HCT116 (cell line): ENCODE results near the gene KRT33B. TPM values are rescaled to one million over a fixed set of nuclear protein-coding genes. Genes with fewer than 3 reads are reported as not detected.

ENCODE experiments used
- ATAC-seq: fragments of 200-7000 bp; cut with Tn5 transposase; 2 replicates; pipeline ENCODE4 v1.9.1; 2020; ENCODE audit warnings: mild to moderate bottlenecking, moderate library complexity
- BruUV-seq: library from RNA; stranded (reverse); fragments of 400-500 nt; replicated peaks from 2 replicates; lab custom pipeline; 2021; lab: Mats Ljungman, UMichigan
- CTCF ChIA-PET: fragments of 300-600 bp; sonication (Branson Sonifier 250); formaldehyde crosslinking; loops from one replicate; lab custom pipeline; 2021; ENCODE audit warnings: antibody characterized with exemption; lab: Charles Lee
- POLR2A ChIA-PET: fragments of 300-600, 350-600 bp; sonication (Branson Sonifier 250); formaldehyde crosslinking; loops from one replicate; lab custom pipeline; 2021; ENCODE audit warnings: antibody characterized with exemption; lab: Charles Lee
- RAD21 ChIA-PET, 2 experiments: fragments of 300-600 bp; sonication (Branson Sonifier 250); formaldehyde crosslinking; loops; one replicate each; lab custom pipeline; 2023; ENCODE audit warnings: low total read pairs in 2 of 2; ENCODE audit not compliant: uncharacterized antibody in 2 of 2, unreplicated experiment in 2 of 2, low non-redundant PET in 1 of 2; lab: Charles Lee
- DNase-seq: peaks from one replicate; pipeline ENCODE4 v3.0.0-alpha.2; 2010; ENCODE audit warnings: low read depth, low spot score
- H2AFZ ChIP-seq: fragments of 200-600 bp; shearing (Covaris generic), sonication (generic); 2 replicates; pipeline ENCODE4 v1.6.1; 2017; ENCODE audit warnings: low read depth, mixed run types, mixed read lengths, antibody characterized with exemption, low read length; ENCODE audit not compliant: poor library complexity, severe bottlenecking
- H3K27ac ChIP-seq: 2 replicates; pipeline ENCODE4 v1.5.1; 2012; ENCODE audit warnings: low read depth, low read length
- H3K27me3 ChIP-seq: fragments of 200-600 bp; sonication (generic); 2 replicates; pipeline ENCODE4 v1.6.1; 2016; ENCODE audit warnings: mixed run types, low read length, mixed read lengths; ENCODE audit not compliant: insufficient read depth
- H3K36me3 ChIP-seq, 2 experiments: fragments of 200-500 bp in 1 of 2; fragments of 200-600 bp in 1 of 2; sonication (Bioruptor generic) in 1 of 2; sonication (generic) in 1 of 2; 2 replicates each; pipeline versions ENCODE4 v1.5.1 to v1.6.1; 2014 to 2016; ENCODE audit warnings: low read length in 2 of 2, inconsistent platforms in 1 of 2, mixed read lengths in 1 of 2, mixed run types in 1 of 2; ENCODE audit not compliant: insufficient read depth in 2 of 2, control insufficient read depth in 1 of 2
- H3K4me1 ChIP-seq, 2 experiments: fragments of 200-600 bp in 1 of 2; sonication (generic) in 1 of 2; 2 replicates each; pipeline versions ENCODE4 v1.5.1 to v1.6.1; 2012 to 2017; ENCODE audit warnings: low read length in 2 of 2, inconsistent platforms in 1 of 2, mild to moderate bottlenecking in 1 of 2, mixed read lengths in 1 of 2, mixed run types in 1 of 2, moderate library complexity in 1 of 2; ENCODE audit not compliant: insufficient read depth in 2 of 2, control insufficient read depth in 1 of 2
- H3K4me2 ChIP-seq: fragments of 200-600 bp; sonication (generic); 2 replicates; pipeline ENCODE4 v1.6.1; 2017; ENCODE audit warnings: mixed run types, low read length, mixed read lengths
- H3K4me3 ChIP-seq, 2 experiments: fragments of 200-600 bp in 1 of 2; sonication (generic) in 1 of 2; replicated peaks in 1 of 2; 2 replicates each; pipeline ENCODE4 v1.5.1; 2011 to 2016; ENCODE audit warnings: low read length in 2 of 2, control low read depth in 1 of 2, low read depth in 1 of 2, mild to moderate bottlenecking in 1 of 2, mixed read lengths in 1 of 2, mixed run types in 1 of 2
- H3K79me2 ChIP-seq: fragments of 200-600 bp; sonication (generic); 2 replicates; pipeline ENCODE4 v1.6.1; 2017; ENCODE audit warnings: mild to moderate bottlenecking, mixed run types, low read length, moderate library complexity, mixed read lengths; ENCODE audit not compliant: insufficient read depth
- H3K9ac ChIP-seq: fragments of 200-600 bp; sonication (generic); 2 replicates; pipeline ENCODE4 v1.6.1; 2016; ENCODE audit warnings: low read length, mixed read lengths
- H3K9me2 ChIP-seq: fragments of 200-600 bp; sonication (generic), shearing (Covaris generic); 2 replicates; pipeline ENCODE4 v1.6.1; 2017; ENCODE audit warnings: mixed run types, mild to moderate bottlenecking, moderate library complexity; ENCODE audit not compliant: insufficient read depth
- H3K9me3 ChIP-seq, 2 experiments: fragments of 200-500 bp in 1 of 2; fragments of 200-600 bp in 1 of 2; sonication (Bioruptor generic) in 1 of 2; sonication (generic) in 1 of 2; 2 replicates each; pipeline ENCODE4 v1.6.1; 2014 to 2017; ENCODE audit warnings: low read length in 2 of 2, mixed read lengths in 2 of 2, inconsistent platforms in 1 of 2, low read depth in 1 of 2, mild to moderate bottlenecking in 1 of 2, mixed run types in 1 of 2, moderate library complexity in 1 of 2; ENCODE audit not compliant: control insufficient read depth in 1 of 2, insufficient read depth in 1 of 2
- H4K20me1 ChIP-seq: fragments of 200-600 bp; sonication (generic), shearing (Covaris generic); 2 replicates; pipeline ENCODE4 v1.6.1; 2017; ENCODE audit warnings: mixed run types, mild to moderate bottlenecking, moderate library complexity; ENCODE audit not compliant: insufficient read depth
- ATF3 ChIP-seq: IDR thresholded peaks from 2 replicates; pipeline ENCODE4 v1.6.1; 2012
- CBX3 ChIP-seq: IDR thresholded peaks from 2 replicates; pipeline ENCODE4 v1.6.1; 2012; ENCODE audit warnings: low read depth
- CEBPB ChIP-seq: IDR thresholded peaks from 2 replicates; pipeline ENCODE4 v1.6.1; 2012; ENCODE audit warnings: low read depth
- ELF1 ChIP-seq: IDR thresholded peaks from 2 replicates; pipeline ENCODE4 v1.6.1; 2012; ENCODE audit warnings: low read depth, borderline replicate concordance
- EZH2 ChIP-seq: fragments of 200-600 bp; sonication (generic); IDR thresholded peaks from 2 replicates; pipeline ENCODE4 v1.6.1; 2017; ENCODE audit warnings: antibody characterized with exemption, mixed run types
- EZH2phosphoT487 ChIP-seq: fragments of 200-600 bp; IDR thresholded peaks from 2 replicates; pipeline ENCODE4 v1.6.1; 2018; ENCODE audit warnings: antibody characterized with exemption, borderline replicate concordance
- FOSL1 ChIP-seq: IDR thresholded peaks from 2 replicates; pipeline ENCODE4 v1.6.1; 2012; ENCODE audit warnings: low read depth
- JUND ChIP-seq: IDR thresholded peaks from 2 replicates; pipeline ENCODE4 v1.6.1; 2012
- POLR2A ChIP-seq: IDR thresholded peaks from 2 replicates; pipeline ENCODE4 v1.7.0; 2011; ENCODE audit warnings: borderline replicate concordance; ENCODE audit not compliant: insufficient read depth, insufficient read length; ENCODE audit errors: extremely low read depth
- POLR2AphosphoS5 ChIP-seq: IDR thresholded peaks from 2 replicates; pipeline ENCODE4 v1.6.1; 2011; ENCODE audit warnings: mild to moderate bottlenecking, low read depth, low read length, moderate library complexity
- RAD21 ChIP-seq: IDR thresholded peaks from 2 replicates; pipeline ENCODE4 v1.6.1; 2012; ENCODE audit warnings: low read depth, mild to moderate bottlenecking
- SIN3A ChIP-seq: IDR thresholded peaks from 2 replicates; pipeline ENCODE4 v1.6.1; 2012; ENCODE audit warnings: low read depth
- SP1 ChIP-seq: IDR thresholded peaks from 2 replicates; pipeline ENCODE4 v1.6.1; 2012; ENCODE audit warnings: low read depth
- SRF ChIP-seq: IDR thresholded peaks from 2 replicates; pipeline ENCODE4 v1.6.1; 2012; ENCODE audit warnings: low read depth
- TCF7L2 ChIP-seq: IDR thresholded peaks from 2 replicates; pipeline ENCODE4 v1.7.0; 2011; ENCODE audit warnings: borderline replicate concordance, inconsistent platforms; ENCODE audit not compliant: insufficient read depth, insufficient read length; ENCODE audit errors: extremely low read depth
- ZFX ChIP-seq: fragments of 450-650 bp; IDR thresholded peaks from 2 replicates; pipeline ENCODE4 v1.6.1; 2017
- ZNF274 ChIP-seq: fragments of 200-500 bp; sonication (Bioruptor generic); IDR thresholded peaks from 2 replicates; pipeline ENCODE4 v1.6.1; 2014; ENCODE audit warnings: mild to moderate bottlenecking, low read depth, low read length, inconsistent platforms
- intact Hi-C: fragments of 100-400 bp; cut with micrococcal nuclease; formaldehyde crosslinking; loops from 2 replicates; pipeline ENCODE4 v1.10.0; 2022
- total RNA-seq: library from RNA; stranded (reverse); gene quantifications from one replicate; pipeline ENCODE4 v1.2.1, GENCODE V29; 2021; ENCODE audit not compliant: unreplicated experiment
- TF ChIP-seq, protein P1 (sequence below): IDR thresholded peaks from 2 replicates; pipeline ENCODE4 v1.6.1; 2012; ENCODE audit warnings: low read depth

KRT33B gene
- total RNA-seq, 1 experiment from 2014 or later, result not detected

- Histone ChIP-seq H3K9me2 (no peaks in the 10 kb centered on the region), H3K27ac (no peak within 1 kb of the TSS), H3K9me3 (peaks cover 0 to 5% of the 10 kb centered on the region in 2 experiments; a peak in 1 of 4 replicates), H4K20me1 (no peaks in the 10 kb centered on the region), H3K27me3 (no peaks in the 10 kb centered on the region), H3K79me2 (no peaks in the 10 kb centered on the region), H3K4me2 (no peak within 1 kb of the TSS), H2AFZ (no peak within 1 kb of the TSS), H3K36me3 (no peaks in the 10 kb centered on the region), H3K4me1 (peaks cover 8 to 40% of the 10 kb centered on the region in 2 experiments; a peak in 3 of 4 replicates), H3K4me3 (no peak within 1 kb of the TSS), H3K9ac (no peak within 1 kb of the TSS)
- no peak for DNase-seq
- TF ChIP-seq, protein P1, sequence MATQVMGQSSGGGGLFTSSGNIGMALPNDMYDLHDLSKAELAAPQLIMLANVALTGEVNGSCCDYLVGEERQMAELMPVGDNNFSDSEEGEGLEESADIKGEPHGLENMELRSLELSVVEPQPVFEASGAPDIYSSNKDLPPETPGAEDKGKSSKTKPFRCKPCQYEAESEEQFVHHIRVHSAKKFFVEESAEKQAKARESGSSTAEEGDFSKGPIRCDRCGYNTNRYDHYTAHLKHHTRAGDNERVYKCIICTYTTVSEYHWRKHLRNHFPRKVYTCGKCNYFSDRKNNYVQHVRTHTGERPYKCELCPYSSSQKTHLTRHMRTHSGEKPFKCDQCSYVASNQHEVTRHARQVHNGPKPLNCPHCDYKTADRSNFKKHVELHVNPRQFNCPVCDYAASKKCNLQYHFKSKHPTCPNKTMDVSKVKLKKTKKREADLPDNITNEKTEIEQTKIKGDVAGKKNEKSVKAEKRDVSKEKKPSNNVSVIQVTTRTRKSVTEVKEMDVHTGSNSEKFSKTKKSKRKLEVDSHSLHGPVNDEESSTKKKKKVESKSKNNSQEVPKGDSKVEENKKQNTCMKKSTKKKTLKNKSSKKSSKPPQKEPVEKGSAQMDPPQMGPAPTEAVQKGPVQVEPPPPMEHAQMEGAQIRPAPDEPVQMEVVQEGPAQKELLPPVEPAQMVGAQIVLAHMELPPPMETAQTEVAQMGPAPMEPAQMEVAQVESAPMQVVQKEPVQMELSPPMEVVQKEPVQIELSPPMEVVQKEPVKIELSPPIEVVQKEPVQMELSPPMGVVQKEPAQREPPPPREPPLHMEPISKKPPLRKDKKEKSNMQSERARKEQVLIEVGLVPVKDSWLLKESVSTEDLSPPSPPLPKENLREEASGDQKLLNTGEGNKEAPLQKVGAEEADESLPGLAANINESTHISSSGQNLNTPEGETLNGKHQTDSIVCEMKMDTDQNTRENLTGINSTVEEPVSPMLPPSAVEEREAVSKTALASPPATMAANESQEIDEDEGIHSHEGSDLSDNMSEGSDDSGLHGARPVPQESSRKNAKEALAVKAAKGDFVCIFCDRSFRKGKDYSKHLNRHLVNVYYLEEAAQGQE, result no peak
- TF ChIP-seq EZH2phosphoT487 (no peak), JUND (no peak), EZH2 (no peak)
- BruUV-seq, result no TSS peak
- CTCF ChIA-PET, result no interaction called here
- no peak for ATAC-seq
- POLR2A ChIA-PET, result no interaction called here
- RAD21 ChIA-PET, result no interaction called here
- intact Hi-C loops, result no loop called here
Measured at GRCh38 chr17:41396996-41397660, 27.5 kb upstream of the KRT33B start, which contains the start of gene KRT31. Gene KRT31, minus strand, starts transcription at chr17:41397608. Its CDS starts 69 bp downstream, at chr17:41397539.

DNA sequence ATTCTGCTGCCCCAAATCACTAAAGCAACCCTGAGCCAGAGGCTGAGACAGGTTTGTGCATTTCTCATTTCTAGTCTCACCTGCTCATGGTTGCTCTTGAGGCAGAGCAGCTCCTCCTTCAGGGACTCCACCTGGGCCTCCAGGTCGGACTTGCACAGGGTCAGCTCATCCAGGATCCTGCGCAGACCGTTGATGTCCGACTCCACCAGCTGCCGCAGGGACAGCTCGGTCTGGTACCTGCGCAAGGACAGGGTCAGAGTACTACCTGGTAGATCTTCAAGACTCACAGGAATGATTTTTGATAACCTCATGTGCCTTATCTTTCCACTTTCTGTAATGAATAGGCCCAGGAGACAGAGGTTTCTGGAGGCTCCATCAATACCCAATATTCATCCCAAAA is 26.7 kb upstream of the KRT33B start:
- no TSS peak for BruUV-seq
- peaks cover 0 to 5% of the 10 kb centered on the region in 2 experiments; a peak in 1 of 4 replicates for H3K9me3 ChIP-seq
- no peaks in the 10 kb centered on the region for H3K27me3 ChIP-seq
- H3K9ac ChIP-seq, result no peak overlapping the region
- no peak overlapping the region for H3K4me3 ChIP-seq
- POLR2A ChIA-PET, result no interaction called here
- peaks cover 6 to 38% of the 10 kb centered on the region in 2 experiments; a peak in 3 of 4 replicates for H3K4me1 ChIP-seq
- H3K4me2 ChIP-seq, result no peak overlapping the region
- H4K20me1 ChIP-seq, result no peaks in the 10 kb centered on the region
- H3K27ac ChIP-seq, result no peak overlapping the region
- CTCF ChIA-PET, result no interaction called here
- TF ChIP-seq TCF7L2 (no peak), SRF (no peak), ATF3 (no peak), EZH2 (no peak), ELF1 (no peak), CBX3 (no peak), SIN3A (no peak), JUND (no peak), FOSL1 (no peak), RAD21 (no peak), SP1 (no peak), POLR2AphosphoS5 (no peak), ZFX (no peak), ZNF274 (no peak), CEBPB (no peak), POLR2A (no peak)
- H3K36me3 ChIP-seq, result no peaks in the 10 kb centered on the region
- RAD21 ChIA-PET, result no interaction called here
- ATAC-seq (no peak), DNase-seq (no peak)
- intact Hi-C loops, result no loop called here
- no peaks in the 10 kb centered on the region for H3K79me2 ChIP-seq
- H3K9me2 ChIP-seq, result no peaks in the 10 kb centered on the region
- no peak overlapping the region for H2AFZ ChIP-seq
